Natural killer cell (primary cell): ENCODE measurements around the gene RCN2. TPM values are rescaled to one million over a fixed set of nuclear protein-coding genes. Genes with fewer than 3 reads are reported as not detected.
A peak's percentile ranks its signal among the peaks of the same experiment; 100 is the strongest.

Experiments
- ATAC-seq, 3 donors: fragments of 150-1000 bp in 2 of 3; fragments of 200-7000 bp in 1 of 3; cut with Tn5 transposase; 1 replicate in 1 of 3; 2 replicates in 2 of 3; pipeline ENCODE4 v1.10.0; 2021; ENCODE audit warnings: mild to moderate bottlenecking in 2 of 3, moderate library complexity in 2 of 3
- DNase-seq, 2 donors: peaks; one replicate each; pipeline versions ENCODE4 v3.0.0 to v3.0.0-alpha.2; 2013 to 2021; ENCODE audit warnings: mixed read lengths in 1 of 2
- H3K27ac ChIP-seq: one replicate; pipeline ENCODE4 v1.5.1; 2013; ENCODE audit warnings: mild to moderate bottlenecking, low read length
- H3K27me3 ChIP-seq: one replicate; pipeline ENCODE4 v1.6.1; 2013; ENCODE audit warnings: low read length; ENCODE audit not compliant: control insufficient read depth, insufficient read depth
- H3K36me3 ChIP-seq: one replicate; pipeline ENCODE4 v1.6.1; 2013; ENCODE audit warnings: low read length; ENCODE audit not compliant: control insufficient read depth, insufficient read depth
- H3K4me1 ChIP-seq: one replicate; pipeline ENCODE4 v1.6.1; 2013; ENCODE audit warnings: low read length; ENCODE audit not compliant: control insufficient read depth, insufficient read depth
- H3K4me3 ChIP-seq: one replicate; pipeline ENCODE4 v1.5.1; 2013; ENCODE audit warnings: low read length
- H3K9me3 ChIP-seq: one replicate; pipeline ENCODE4 v1.6.1; 2013; ENCODE audit warnings: low read length; ENCODE audit not compliant: control insufficient read depth, insufficient read depth
- H3K27ac Mint-ChIP-seq, 2 donors: one replicate each; pipeline ENCODE4 v1.8.0; 2022; ENCODE audit warnings: mild to moderate bottlenecking in 2 of 2, mixed read lengths in 2 of 2, moderate library complexity in 1 of 2
- H3K27me3 Mint-ChIP-seq, 2 donors: one replicate each; pipeline ENCODE4 v1.8.0; 2022; ENCODE audit warnings: low read depth in 2 of 2, mixed read lengths in 2 of 2
- H3K36me3 Mint-ChIP-seq: one replicate; pipeline ENCODE4 v1.8.0; 2022; ENCODE audit warnings: mixed read lengths
- H3K4me1 Mint-ChIP-seq, 2 donors: one replicate each; pipeline ENCODE4 v1.8.0; 2022; ENCODE audit warnings: mixed read lengths in 2 of 2
- H3K4me3 Mint-ChIP-seq: one replicate; pipeline ENCODE4 v1.8.0; 2022; ENCODE audit warnings: mild to moderate bottlenecking, moderate library complexity, mixed read lengths
- H3K9me3 Mint-ChIP-seq, 2 donors: one replicate each; pipeline ENCODE4 v1.8.0; 2022; ENCODE audit warnings: mixed read lengths in 2 of 2
- CTCF ChIP-seq: fragments of 200-600 bp; IDR thresholded peaks from one replicate; pipeline ENCODE4 v1.8.0; 2022; ENCODE audit warnings: antibody characterized with exemption
- WGBS: methylation state at CpG from one replicate; pipeline ENCODE4 v1.1.7; 2013; ENCODE audit warnings: missing lambda C conversion rate; ENCODE audit not compliant: insufficient coverage; 5-methylcytosine and 5-hydroxymethylcytosine counted together
- intact Hi-C: fragments of 100-400 bp; cut with micrococcal nuclease; formaldehyde crosslinking; loops from one replicate; pipeline ENCODE4 v1.14.2; 2022
- total RNA-seq, 4 donors: library from RNA; stranded (reverse); fragments of 120-200 nt in 1 of 4; gene quantifications; one replicate each; pipeline versions ENCODE4 v1.2.3 to v1.2.4, GENCODE V29; 2013 to 2022

Gene RCN2
- total RNA-seq, 3 donors from 2014 or later (not counting 1 experiment from before 2014, with no cell fraction given): 24.1 to 30.0 (median 25.0) TPM

GRCh38 chr15:77002954-77003912, 71.7 kb downstream of the RCN2 start:
- no peak for TF ChIP-seq CTCF
- Mint-ChIP-seq H3K36me3 (no peaks in the 10 kb centered on the region), H3K27me3 (no peaks in the 10 kb centered on the region), H3K27ac (peak overlapping the region; percentile 92 to 95), H3K9me3 (no peaks in the 10 kb centered on the region), H3K4me3 (peak overlapping the region; percentile 82), H3K4me1 (peaks cover 84% of the 10 kb centered on the region in 2 donors)
- DNase-seq: peak; percentile 44 to 87
- intact Hi-C loops: loop anchor here (1.0 kb wide), 1 partner anchor 11 kb away; no protein-coding TSS in a partner anchor
- Histone ChIP-seq H3K36me3 (peaks cover 35% of the 10 kb centered on the region), H3K4me3 (no peak overlapping the region), H3K4me1 (peaks cover 86% of the 10 kb centered on the region), H3K27me3 (no peaks in the 10 kb centered on the region), H3K27ac (peak overlapping the region; percentile 83), H3K9me3 (no peaks in the 10 kb centered on the region)
- peak; percentile 51 to 82 (median 78) for ATAC-seq
- 22% methylated on average over 11 of the region's 16 CpGs for WGBS

Other genes starting within 250 kb of the RCN2 start
- gene SCAPER, start 26.4 kb upstream of the RCN2 start, total RNA-seq: 10 to 100 TPM; 48.1 to 53.6 (median 51.8) TPM
- gene PSTPIP1, start 63.4 kb downstream of the RCN2 start, total RNA-seq: 100 to 1,000 TPM; 218 to 316 (median 228) TPM
- 10 to 100 TPM; 18.7 to 37.4 (median 29.9) TPM for gene TSPAN3, start 139.4 kb downstream of the RCN2 start, total RNA-seq